Psoas muscle (tissue), 8 donors: ENCODE measurements around the gene ACVR1. TPM values are rescaled to one million over a fixed set of nuclear protein-coding genes. Genes with fewer than 3 reads are reported as not detected.

Source experiments
- ATAC-seq, 4 donors: fragments of 200-7000 bp; cut with Tn5 transposase; one replicate each; pipeline ENCODE4 v1.9.1; 2020; ENCODE audit warnings: moderate library complexity in 3 of 4, mild to moderate bottlenecking in 2 of 4
- DNase-seq, 2 donors: peaks; one replicate each; pipeline ENCODE4 v3.0.0-alpha.2; 2020
- H3K27ac ChIP-seq: fragments of 200-600 bp; one replicate; pipeline ENCODE4 v1.8.0; 2022
- H3K27me3 ChIP-seq, 3 donors: fragments of 200-600 bp in 1 of 3; one replicate each; pipeline versions ENCODE4 v1.6.1 to v1.8.0; 2013 to 2022; ENCODE audit warnings: low read length in 2 of 3, mild to moderate bottlenecking in 2 of 3, moderate library complexity in 1 of 3; ENCODE audit not compliant: insufficient read depth in 3 of 3
- H3K36me3 ChIP-seq, 2 donors: fragments of 200-600 bp in 1 of 2; one replicate each; pipeline versions ENCODE4 v1.6.1 to v1.8.0; 2013 to 2022; ENCODE audit warnings: low read depth in 1 of 2, mild to moderate bottlenecking in 1 of 2, moderate library complexity in 1 of 2; ENCODE audit not compliant: insufficient read depth in 1 of 2
- H3K4me1 ChIP-seq: fragments of 200-600 bp; one replicate; pipeline ENCODE4 v1.8.0; 2022
- H3K4me3 ChIP-seq: fragments of 200-600 bp; one replicate; pipeline ENCODE4 v1.8.0; 2022; ENCODE audit warnings: mild to moderate bottlenecking
- H3K9me3 ChIP-seq: fragments of 200-600 bp; one replicate; pipeline ENCODE4 v1.8.0; 2022
- WGBS, 3 donors: extraction: QIAGEN DNeasy Blood & Tissue Kit; methylation state at CpG; one replicate each; pipeline versions ENCODE4 v1.1.6 to v1.1.7; 2013; 5-methylcytosine and 5-hydroxymethylcytosine counted together
- intact Hi-C, 2 donors: fragments of 100-400 bp; cut with DNase I; formaldehyde crosslinking; loops; one replicate each; pipeline versions ENCODE4 v1.11.0 to v1.14.2; 2022
- polyA plus RNA-seq, 3 donors: library from polyadenylated mRNA; stranded (reverse); fragments of 200-250 nt; gene quantifications; one replicate each; pipeline ENCODE4 v1.2.3, GENCODE V29; 2013
- total RNA-seq, 4 donors: library from RNA; stranded (reverse); fragmentation: NEBNext Ultra II Directional in 2 of 4; extraction: Animal tissue kit (Norgen Biotek cat#: 25700) in 2 of 4; gene quantifications; one replicate each; pipeline versions ENCODE4 v1.2.1 to v1.2.4, GENCODE V29; 2021 to 2023
- TF ChIP-seq, protein P1 (sequence below): fragments of 200-600 bp; IDR thresholded peaks from one replicate; pipeline ENCODE4 v1.8.0; 2022; ENCODE audit warnings: antibody characterized with exemption
- donor health status: healthy with polysubstance abuse.
- donor health status: DM: no; HTN: no; CAD: no; lungs with moderate emphysema.
- donor health status: Bipolar disorder and iron deficiency.
- donor health status: healthy.
- donor health status: DM: yes; HTN: yes; CAD: no.
- donor health status: DM: no; HTN: no; CAD: no.
- donor health status: DM: no; HTN: no; CAD: no.
- donor health status: DM: yes; HTN: yes; CAD: no.

ACVR1 gene
- total and polyA plus RNA-seq, 7 donors: 9.5 to 28.0 (median 24.1) TPM

DNA sequence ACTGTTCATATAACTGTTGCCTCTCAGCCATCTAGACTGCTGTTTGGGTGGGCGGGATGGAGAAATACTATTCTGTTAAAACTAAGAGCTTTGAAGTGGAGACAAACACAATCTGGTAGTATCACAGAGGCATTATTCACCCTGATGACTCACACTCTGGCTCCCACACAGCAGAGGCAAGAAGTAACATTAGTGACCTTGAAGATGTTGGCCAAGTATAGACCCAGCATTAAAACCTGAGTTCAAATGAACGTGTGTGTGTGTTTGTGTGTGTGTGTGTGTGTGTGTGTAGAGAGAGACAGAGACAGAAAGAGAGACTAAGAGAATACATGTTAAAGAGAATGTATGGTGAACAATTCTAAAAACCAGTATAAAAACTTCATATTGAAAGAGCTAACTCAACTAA is 22.5 kb upstream of the ACVR1 start:
- H3K36me3 ChIP-seq: no peaks in the 10 kb centered on the region
- H3K27me3 ChIP-seq: no peaks in the 10 kb centered on the region
- H3K4me3 ChIP-seq: no peak overlapping the region
- DNase-seq (peak in 1 of 2 donors; percentile 25), ATAC-seq (peak; percentile 47 to 68 (median 58))
- intact Hi-C loops: no loop called here
- H3K9me3 ChIP-seq: no peaks in the 10 kb centered on the region
- TF ChIP-seq, protein P1, sequence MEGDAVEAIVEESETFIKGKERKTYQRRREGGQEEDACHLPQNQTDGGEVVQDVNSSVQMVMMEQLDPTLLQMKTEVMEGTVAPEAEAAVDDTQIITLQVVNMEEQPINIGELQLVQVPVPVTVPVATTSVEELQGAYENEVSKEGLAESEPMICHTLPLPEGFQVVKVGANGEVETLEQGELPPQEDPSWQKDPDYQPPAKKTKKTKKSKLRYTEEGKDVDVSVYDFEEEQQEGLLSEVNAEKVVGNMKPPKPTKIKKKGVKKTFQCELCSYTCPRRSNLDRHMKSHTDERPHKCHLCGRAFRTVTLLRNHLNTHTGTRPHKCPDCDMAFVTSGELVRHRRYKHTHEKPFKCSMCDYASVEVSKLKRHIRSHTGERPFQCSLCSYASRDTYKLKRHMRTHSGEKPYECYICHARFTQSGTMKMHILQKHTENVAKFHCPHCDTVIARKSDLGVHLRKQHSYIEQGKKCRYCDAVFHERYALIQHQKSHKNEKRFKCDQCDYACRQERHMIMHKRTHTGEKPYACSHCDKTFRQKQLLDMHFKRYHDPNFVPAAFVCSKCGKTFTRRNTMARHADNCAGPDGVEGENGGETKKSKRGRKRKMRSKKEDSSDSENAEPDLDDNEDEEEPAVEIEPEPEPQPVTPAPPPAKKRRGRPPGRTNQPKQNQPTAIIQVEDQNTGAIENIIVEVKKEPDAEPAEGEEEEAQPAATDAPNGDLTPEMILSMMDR: no peak
- no peak overlapping the region for H3K27ac ChIP-seq
- H3K4me1 ChIP-seq: no peaks in the 10 kb centered on the region
- whole genome bisulfite sequencing, 3 donors: 43 to 66% (median 51%) methylated on average over 2 of the region's 2 CpGs

GRCh38 chr2:157897106-157897971 is 21.2 kb upstream of the ACVR1 start:
- no peak overlapping the region for H3K27ac ChIP-seq
- H3K36me3 ChIP-seq: no peaks in the 10 kb centered on the region
- H3K9me3 ChIP-seq: no peaks in the 10 kb centered on the region
- WGBS, 3 donors: 91 to 95% (median 92%) methylated on average over 4 of the region's 4 CpGs
- no peak for ATAC-seq
- H3K4me3 ChIP-seq: no peak overlapping the region
- intact Hi-C loops: no loop called here
- TF ChIP-seq, protein P1: no peak
- H3K4me1 ChIP-seq: no peaks in the 10 kb centered on the region
- H3K27me3 ChIP-seq: no peaks in the 10 kb centered on the region
- no peak for DNase-seq

GRCh38 chr2:157895531-157895930 is 19.4 kb upstream of the ACVR1 start:
- Histone ChIP-seq H3K27me3 (no peaks in the 10 kb centered on the region), H3K36me3 (no peaks in the 10 kb centered on the region), H3K27ac (peak overlapping the region; percentile 50), H3K9me3 (no peaks in the 10 kb centered on the region), H3K4me1 (no peaks in the 10 kb centered on the region), H3K4me3 (peak overlapping the region; percentile 25)
- peak; percentile 75 to 88 (median 84) for ATAC-seq
- intact Hi-C loops: no loop called here
- TF ChIP-seq, protein P1: no peak
- DNase-seq: no peak
- WGBS, 3 donors: 92 to 98% (median 95%) methylated on average over 2 of the region's 2 CpGs

DNA sequence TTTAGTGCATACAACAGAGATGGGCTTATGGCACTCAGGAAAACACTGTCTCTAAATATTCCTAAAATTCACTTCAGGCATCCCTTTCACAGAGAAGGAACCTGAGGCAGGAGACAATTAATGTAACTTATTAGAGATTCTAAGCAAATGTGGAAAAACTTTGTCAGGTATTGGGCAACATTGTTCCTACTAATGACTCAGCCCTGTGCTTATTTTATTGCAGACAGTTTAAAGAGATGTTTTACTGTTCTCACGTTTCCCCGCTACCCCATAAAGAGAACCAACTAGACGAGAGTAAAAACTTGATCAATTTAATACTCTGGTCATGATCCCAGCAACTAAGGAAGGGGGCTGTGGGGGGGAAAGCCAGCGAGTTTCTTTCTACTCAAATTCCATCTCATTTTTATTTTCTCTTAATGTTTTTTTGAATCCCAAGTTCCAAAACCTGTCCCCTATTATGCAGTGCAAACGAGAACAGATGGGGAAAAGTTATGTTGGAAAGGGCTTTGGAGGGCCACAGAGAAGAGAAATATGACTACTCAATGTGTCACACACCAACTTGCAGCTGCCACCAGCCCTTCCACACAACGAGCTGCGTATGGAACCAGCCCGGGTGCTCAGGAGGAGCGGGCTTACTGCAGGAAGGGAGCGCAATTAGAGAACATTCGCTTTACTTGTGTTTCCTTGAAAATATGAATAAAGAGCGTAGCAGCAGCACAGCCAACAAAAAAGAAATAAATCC is 18.7 kb upstream of the ACVR1 start:
- intact Hi-C loops: loop anchor here in 1 of 2 donors (1.0 kb wide), 1 partner anchor 19 kb away; the partner anchor contains the start of gene ACVR1
- no peaks in the 10 kb centered on the region for H3K4me1 ChIP-seq
- peak; percentile 82 to 91 (median 89) for ATAC-seq
- H3K27me3 ChIP-seq: no peaks in the 10 kb centered on the region
- H3K36me3 ChIP-seq: no peaks in the 10 kb centered on the region
- no peaks in the 10 kb centered on the region for H3K9me3 ChIP-seq
- peak overlapping the region; percentile 50 for H3K27ac ChIP-seq
- TF ChIP-seq, protein P1: no peak
- peak overlapping the region; percentile 25 for H3K4me3 ChIP-seq
- DNase-seq: peak in 1 of 2 donors; percentile 14
- 38 to 60% (median 42%) methylated on average over 12 of the region's 12 CpGs for WGBS, 3 donors
